Coronary artery (tissue), 2 donors: ENCODE measurements around the gene TMEM178A.

Experiments used
- DNase-seq: peaks from one replicate; pipeline ENCODE4 v3.0.0-alpha.2; 2017; ENCODE audit warnings: low spot score
- H3K27ac ChIP-seq, 2 donors: fragments of 200-600 bp; sonication (generic); one replicate each; pipeline ENCODE4 v1.5.1; 2016 to 2019
- H3K4me3 ChIP-seq: fragments of 200-600 bp; sonication (generic); 2 replicates; pipeline ENCODE4 v1.5.1; 2016; ENCODE audit warnings: mild to moderate bottlenecking, moderate library complexity
- TF ChIP-seq, protein P1 (sequence below): fragments of 200-600 bp; sonication (generic); IDR thresholded peaks from one replicate; pipeline ENCODE4 v1.5.1; 2019; ENCODE audit warnings: antibody characterized with exemption

The TMEM178A gene

DNA sequence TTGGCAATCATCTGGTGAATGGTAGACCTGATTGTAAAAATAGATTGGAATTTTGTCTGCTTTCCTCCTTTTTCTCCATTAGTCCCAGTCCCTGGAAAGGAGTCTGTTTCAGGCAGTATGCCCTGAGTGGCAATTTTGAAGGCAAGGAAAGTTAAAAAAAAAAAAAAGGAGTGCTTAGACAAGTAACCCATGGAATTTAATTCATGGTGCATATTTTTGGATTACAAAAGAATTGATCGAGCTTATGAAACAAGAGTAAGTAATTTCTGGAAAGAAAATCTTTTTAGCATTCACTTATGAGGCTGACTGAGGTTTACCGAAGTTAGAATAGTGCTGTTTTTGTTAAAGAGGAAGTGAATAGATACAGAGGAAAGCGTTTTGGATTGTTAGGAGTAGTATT lies 29.4 kb upstream of the TMEM178A start:
- H3K4me3 ChIP-seq = no peak overlapping the region
- no peak for DNase-seq
- TF ChIP-seq, protein P1, sequence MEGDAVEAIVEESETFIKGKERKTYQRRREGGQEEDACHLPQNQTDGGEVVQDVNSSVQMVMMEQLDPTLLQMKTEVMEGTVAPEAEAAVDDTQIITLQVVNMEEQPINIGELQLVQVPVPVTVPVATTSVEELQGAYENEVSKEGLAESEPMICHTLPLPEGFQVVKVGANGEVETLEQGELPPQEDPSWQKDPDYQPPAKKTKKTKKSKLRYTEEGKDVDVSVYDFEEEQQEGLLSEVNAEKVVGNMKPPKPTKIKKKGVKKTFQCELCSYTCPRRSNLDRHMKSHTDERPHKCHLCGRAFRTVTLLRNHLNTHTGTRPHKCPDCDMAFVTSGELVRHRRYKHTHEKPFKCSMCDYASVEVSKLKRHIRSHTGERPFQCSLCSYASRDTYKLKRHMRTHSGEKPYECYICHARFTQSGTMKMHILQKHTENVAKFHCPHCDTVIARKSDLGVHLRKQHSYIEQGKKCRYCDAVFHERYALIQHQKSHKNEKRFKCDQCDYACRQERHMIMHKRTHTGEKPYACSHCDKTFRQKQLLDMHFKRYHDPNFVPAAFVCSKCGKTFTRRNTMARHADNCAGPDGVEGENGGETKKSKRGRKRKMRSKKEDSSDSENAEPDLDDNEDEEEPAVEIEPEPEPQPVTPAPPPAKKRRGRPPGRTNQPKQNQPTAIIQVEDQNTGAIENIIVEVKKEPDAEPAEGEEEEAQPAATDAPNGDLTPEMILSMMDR = no peak
- no peak overlapping the region for H3K27ac ChIP-seq

- TF ChIP-seq, protein P1 = no peak
- no peak overlapping the region for H3K27ac ChIP-seq
- no peak overlapping the region for H3K4me3 ChIP-seq
- no peak for DNase-seq
Observed at GRCh38 chr2:39638581-39638980, 27.1 kb upstream of the TMEM178A start.

DNA sequence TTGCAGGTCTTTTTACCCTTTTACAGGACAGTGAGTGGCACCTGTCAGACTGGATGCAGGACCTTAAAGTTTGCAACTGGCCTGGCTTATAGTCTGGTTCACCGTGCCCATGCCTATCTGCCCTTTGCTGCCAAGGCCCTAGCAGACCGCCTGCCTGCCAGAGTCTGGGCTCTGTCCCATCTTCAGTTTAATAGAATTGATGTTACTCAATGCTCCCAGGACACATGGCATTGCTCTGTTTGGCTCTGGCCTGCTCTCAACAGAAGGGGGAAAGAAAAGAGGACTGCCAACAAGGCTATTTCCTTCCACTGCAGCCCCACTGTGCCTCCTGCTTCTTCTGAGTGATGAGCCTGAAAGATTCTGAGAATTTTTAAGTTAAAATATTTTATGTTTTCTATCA lies 25.6 kb upstream of the TMEM178A start:
- Histone ChIP-seq H3K4me3 (no peak overlapping the region), H3K27ac (no peak overlapping the region)
- DNase-seq = no peak
- TF ChIP-seq, protein P1 = no peak

DNA sequence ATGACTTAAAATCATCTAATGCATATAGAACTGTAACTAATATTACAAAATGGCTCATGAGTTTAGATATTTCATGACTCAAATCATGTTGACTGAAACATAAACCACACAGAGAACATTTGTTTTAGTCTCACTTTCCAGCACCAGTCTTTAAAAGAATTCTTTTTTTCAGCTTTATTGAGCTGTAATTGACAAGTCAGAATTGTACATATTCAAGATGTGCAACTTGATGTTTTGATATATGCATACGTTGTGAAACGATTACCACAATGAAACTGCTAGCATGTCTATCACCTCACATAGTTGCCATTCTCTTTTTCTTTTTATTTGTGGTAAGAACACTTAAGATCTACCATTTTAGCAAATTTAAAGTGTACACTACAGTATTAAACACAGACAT lies 25.0 kb upstream of the TMEM178A start:
- H3K4me3 ChIP-seq = no peak overlapping the region
- no peak for DNase-seq
- no peak overlapping the region for H3K27ac ChIP-seq
- TF ChIP-seq, protein P1 = no peak

DNA sequence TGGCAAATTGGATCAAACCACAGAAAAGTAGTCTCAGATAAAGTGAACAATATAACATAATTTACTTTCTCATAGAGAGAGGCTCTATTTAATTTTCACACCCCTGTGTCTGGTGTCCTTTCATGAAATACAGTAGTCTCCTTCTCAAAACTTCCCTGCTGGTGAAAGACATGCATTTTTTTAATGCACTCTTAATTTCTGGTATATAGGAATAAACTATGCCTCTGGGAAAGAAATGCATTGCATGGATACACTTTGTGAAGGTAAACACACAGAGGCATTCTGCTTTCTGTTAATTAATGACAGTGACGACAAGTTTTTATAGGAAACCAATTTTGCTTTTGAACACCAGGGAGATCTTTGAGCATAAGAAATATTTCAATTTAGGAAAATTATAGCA lies 24.1 kb upstream of the TMEM178A start:
- Histone ChIP-seq H3K4me3 (no peak overlapping the region), H3K27ac (no peak overlapping the region)
- TF ChIP-seq, protein P1 = no peak
- no peak for DNase-seq

- DNase-seq = no peak
- TF ChIP-seq, protein P1 = no peak
- Histone ChIP-seq H3K4me3 (peak overlapping the region; percentile 18), H3K27ac (no peak overlapping the region)
Observed at GRCh38 chr2:39642051-39642718, 23.5 kb upstream of the TMEM178A start.

DNA sequence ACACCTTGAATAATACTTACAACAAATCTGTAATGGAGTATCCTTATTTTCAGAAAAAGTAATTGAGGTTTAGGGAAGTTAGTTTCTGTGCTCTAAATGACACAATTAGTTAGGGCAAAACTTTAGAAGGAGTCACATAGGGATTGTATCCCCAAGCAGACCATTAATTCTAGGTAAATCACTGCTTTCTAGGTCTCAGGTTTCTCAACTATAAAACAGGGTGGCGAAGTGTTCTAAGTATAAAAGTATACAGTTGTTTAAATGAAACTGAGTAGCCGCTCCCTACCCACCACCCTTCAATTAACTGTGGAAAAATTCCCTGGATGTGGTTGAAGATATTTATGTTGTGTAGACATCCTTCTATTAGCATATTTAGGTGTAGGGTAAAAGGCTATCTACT lies 19.9 kb upstream of the TMEM178A start:
- Histone ChIP-seq H3K4me3 (no peak overlapping the region), H3K27ac (no peak overlapping the region)
- TF ChIP-seq, protein P1 = no peak
- DNase-seq = no peak
